Adrenal gland (tissue), 12 donors: ENCODE data around the gene ATM. TPM values are rescaled to one million over a fixed set of nuclear protein-coding genes. Genes with fewer than 3 reads are reported as not detected.

Source experiments
- DNase-seq, 7 donors: peaks; one replicate each; pipeline ENCODE4 v3.0.0-alpha.2; 2019 to 2020
- H3K27ac ChIP-seq, 5 donors: fragments of 200-600 bp; sonication (generic) in 4 of 5; 1 replicate in 3 of 5; 2 replicates in 2 of 5; pipeline versions ENCODE4 v1.5.1 to v1.8.0; 2016 to 2020; ENCODE audit warnings: mild to moderate bottlenecking in 1 of 5
- H3K27me3 ChIP-seq: fragments of 200-600 bp; 2 replicates; pipeline ENCODE4 v1.8.0; 2021
- H3K36me3 ChIP-seq, 2 donors: fragments of 200-600 bp; replicated peaks in 1 of 2; 1 replicate in 1 of 2; 2 replicates in 1 of 2; pipeline versions ENCODE4 v1.5.1 to v1.8.0; 2018 to 2022
- H3K4me1 ChIP-seq, 2 donors: fragments of 200-600 bp; replicated peaks in 1 of 2; 1 replicate in 1 of 2; 2 replicates in 1 of 2; pipeline versions ENCODE4 v1.5.1 to v1.8.0; 2018 to 2021
- H3K4me3 ChIP-seq, 4 donors: fragments of 200-600 bp; sonication (generic) in 3 of 4; one replicate each; pipeline ENCODE4 v1.5.1; 2016 to 2018
- H3K9me3 ChIP-seq, 3 donors: fragments of 200-600 bp; sonication (generic) in 1 of 3; replicated peaks in 1 of 3; 1 replicate in 2 of 3; 2 replicates in 1 of 3; pipeline versions ENCODE4 v1.5.1 to v1.8.0; 2016 to 2021
- CTCF ChIP-seq, 6 experiments: fragments of 450-650 bp in 4 of 6; fragments of 200-600 bp in 2 of 6; sonication (generic) in 1 of 6; IDR thresholded peaks; 1 replicate in 5 of 6; 2 replicates in 1 of 6; pipeline versions ENCODE4 v1.5.1 to v1.8.0; 2016 to 2021; ENCODE audit warnings: antibody characterized with exemption in 6 of 6, mild to moderate bottlenecking in 2 of 6, moderate library complexity in 1 of 6
- POLR2A ChIP-seq, 2 donors: fragments of 450-650 bp; IDR thresholded peaks; one replicate each; pipeline ENCODE4 v1.6.1; 2017; ENCODE audit warnings: antibody characterized with exemption in 2 of 2, mild to moderate bottlenecking in 2 of 2, moderate library complexity in 1 of 2
- WGBS, 4 donors: extraction: QIAGEN DNeasy Blood & Tissue Kit in 2 of 4; methylation state at CpG; one replicate each; pipeline versions ENCODE4 v1.1.5 to v1.1.7; 2013 to 2017; 5-methylcytosine and 5-hydroxymethylcytosine counted together
- intact Hi-C, 2 donors: fragments of 100-400 bp; cut with DNase I; formaldehyde crosslinking; loops; one replicate each; pipeline versions ENCODE4 v1.14.1 to v1.15.0; 2022 to 2023
- polyA plus RNA-seq, 3 donors: library from polyadenylated mRNA; stranded (reverse); fragments of 200-250 nt in 2 of 3; fragments of 350-450 nt in 1 of 3; fragmentation: Illumina TruSeq in 1 of 3; extraction: RNeasy Lipid Tissue Mini Kit (QIAGEN cat#74804) in 1 of 3; gene quantifications; one replicate each; pipeline ENCODE4 v1.2.3, GENCODE V29; 2013 to 2014
- total RNA-seq, 9 donors: library from RNA; depleted of rRNA in 4 of 9; stranded (reverse); fragments of >200 nt in 4 of 9; fragments of 120-200 nt in 1 of 9; fragmentation: NEBNext Ultra II Directional in 1 of 9; extraction: Animal tissue kit (Norgen Biotek cat#: 25700) in 1 of 9; gene quantifications; one replicate each; pipeline versions ENCODE4 v1.1.0 to v1.2.4, GENCODE V29; 2013 to 2023
- donor health status: healthy with polysubstance abuse.
- donor health status: Bipolar disorder and iron deficiency.
- donor health status: DM: yes; HTN: yes; CAD: no.
- donor health status: DM: no; HTN: no; CAD: no.
- donor health status: DM: no; HTN: no; CAD: no.
- donor health status: DM: yes; HTN: yes; CAD: no.

ATM gene
- total and polyA plus RNA-seq, 12 donors, result 19.9 to 127 (median 66.8) TPM

GRCh38 chr11:108398439-108398838 is 175.6 kb downstream of the ATM start:
- WGBS, 4 donors, result 79 to 89% (median 85%) methylated on average over 6 of the region's 6 CpGs
- intact Hi-C loops, result no loop called here
- no peak for TF ChIP-seq POLR2A (IDR thresholded peaks at IDR 0.05)
- TF ChIP-seq CTCF (IDR thresholded peaks at IDR 0.05), result no peak

GRCh38 chr11:108402241-108402640 is 179.4 kb downstream of the ATM start:
- Histone ChIP-seq H3K4me1 (peaks cover 0 to 6% of the 10 kb centered on the region in 2 donors), H3K27me3 (no peaks in the 10 kb centered on the region), H3K27ac (peak overlapping the region in 1 of 5 donors; percentile 34), H3K4me3 (no peak overlapping the region), H3K36me3 (no peaks in the 10 kb centered on the region), H3K9me3 (no peaks in the 10 kb centered on the region)
- 88 to 100% (median 100%) methylated on average over 1 of the region's 1 CpG for WGBS, 4 donors
- intact Hi-C loops, result no loop called here
- DNase-seq, result no peak
- TF ChIP-seq CTCF (IDR thresholded peaks at IDR 0.05) (no peak), POLR2A (IDR thresholded peaks at IDR 0.05) (no peak)

More at GRCh38 chr11:108398439-108398838, 175.6 kb downstream of the ATM start:
- Histone ChIP-seq H3K27me3 (no peaks in the 10 kb centered on the region), H3K4me1 (peaks cover 0 to 6% of the 10 kb centered on the region in 2 donors), H3K4me3 (no peak overlapping the region), H3K36me3 (no peaks in the 10 kb centered on the region), H3K27ac (no peak overlapping the region), H3K9me3 (no peaks in the 10 kb centered on the region)
- DNase-seq, result no peak

GRCh38 chr11:108403052-108403451 is 180.2 kb downstream of the ATM start:
- intact Hi-C loops, result no loop called here
- TF ChIP-seq CTCF (IDR thresholded peaks at IDR 0.05) (no peak), POLR2A (IDR thresholded peaks at IDR 0.05) (no peak)

GRCh38 chr11:108405706-108406105 is 182.8 kb downstream of the ATM start:
- no peak for DNase-seq
- TF ChIP-seq POLR2A (IDR thresholded peaks at IDR 0.05), result no peak
- no peak for TF ChIP-seq CTCF (IDR thresholded peaks at IDR 0.05)
- H3K27ac ChIP-seq, result no peak overlapping the region
- WGBS, 4 donors, result 69 to 84% (median 81%) methylated on average over 1 of the region's 1 CpG
- intact Hi-C loops, result no loop called here
- H3K36me3 ChIP-seq, result no peaks in the 10 kb centered on the region
- H3K4me1 ChIP-seq, result peaks cover 0 to 6% of the 10 kb centered on the region in 2 donors
- no peaks in the 10 kb centered on the region for H3K27me3 ChIP-seq
- H3K4me3 ChIP-seq, result no peak overlapping the region
- no peaks in the 10 kb centered on the region for H3K9me3 ChIP-seq

More at GRCh38 chr11:108403052-108403451, 180.2 kb downstream of the ATM start:
- 68 to 83% (median 79%) methylated on average over 1 of the region's 1 CpG for WGBS, 4 donors
- no peak overlapping the region for H3K4me3 ChIP-seq
- no peak for DNase-seq
- H3K27me3 ChIP-seq, result no peaks in the 10 kb centered on the region
- peaks cover 0 to 6% of the 10 kb centered on the region in 2 donors for H3K4me1 ChIP-seq
- no peaks in the 10 kb centered on the region for H3K36me3 ChIP-seq
- no peaks in the 10 kb centered on the region for H3K9me3 ChIP-seq
- H3K27ac ChIP-seq, result no peak overlapping the region
